KOPT-K1 (cell line): ENCODE data around the gene POU2F1.

Experiments
- H3K27ac ChIP-seq: fragments of 200-600 bp; sonication (generic); 2 replicates; pipeline ENCODE4 v1.5.1; 2016; ENCODE audit warnings: antibody characterized with exemption, mild to moderate bottlenecking, low read depth, low read length; ENCODE audit not compliant: poor library complexity, severe bottlenecking
- H3K36me3 ChIP-seq: fragments of 200-600 bp; sonication (generic); 2 replicates; pipeline ENCODE4 v1.5.1; 2017; ENCODE audit warnings: antibody characterized with exemption, mild to moderate bottlenecking, low read length, moderate library complexity; ENCODE audit not compliant: insufficient read depth
- H3K9me3 ChIP-seq: fragments of 200-600 bp; sonication (generic); 2 replicates; pipeline ENCODE4 v1.5.1; 2017; ENCODE audit warnings: antibody characterized with exemption, low read length, mild to moderate bottlenecking; ENCODE audit not compliant: insufficient read depth, poor library complexity, severe bottlenecking

Gene POU2F1

DNA sequence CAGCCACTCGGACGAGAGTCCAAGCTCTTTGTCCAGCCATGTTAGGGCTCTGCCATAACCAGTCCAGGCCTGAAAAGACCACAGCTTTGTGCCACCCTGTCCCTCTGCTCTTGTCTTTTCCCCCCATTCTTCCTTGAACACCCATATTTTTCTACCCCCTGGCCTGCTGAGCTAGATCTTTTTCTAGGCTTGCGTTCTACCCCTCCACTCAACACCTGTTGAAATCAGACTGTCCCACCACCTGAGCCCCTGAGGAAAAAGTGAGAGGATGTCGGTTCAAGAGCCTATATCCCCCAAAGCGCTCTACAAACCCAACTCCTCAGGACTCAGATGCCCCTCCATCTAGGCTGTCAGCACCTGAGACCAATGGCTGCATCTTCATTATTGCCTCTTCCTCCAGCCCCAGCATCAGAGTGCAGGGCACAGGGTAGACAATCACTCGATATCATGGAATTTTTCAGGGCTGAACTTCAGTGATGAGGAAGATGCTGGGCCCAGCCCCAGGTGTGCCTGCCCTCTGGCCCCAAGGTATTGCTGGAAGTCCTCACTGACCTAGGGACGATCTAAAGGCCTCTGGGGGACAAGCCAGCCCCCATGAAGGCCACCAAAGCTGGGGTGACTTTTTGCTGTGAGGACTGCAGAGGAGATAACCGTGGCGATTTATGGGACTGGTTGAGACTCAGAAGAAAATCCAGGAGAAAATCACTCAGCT is 222.3 kb downstream of the POU2F1 start:
- Histone ChIP-seq H3K9me3 (no peaks in the 10 kb centered on the region), H3K27ac (no peak overlapping the region), H3K36me3 (peaks cover 93% of the 10 kb centered on the region)

DNA sequence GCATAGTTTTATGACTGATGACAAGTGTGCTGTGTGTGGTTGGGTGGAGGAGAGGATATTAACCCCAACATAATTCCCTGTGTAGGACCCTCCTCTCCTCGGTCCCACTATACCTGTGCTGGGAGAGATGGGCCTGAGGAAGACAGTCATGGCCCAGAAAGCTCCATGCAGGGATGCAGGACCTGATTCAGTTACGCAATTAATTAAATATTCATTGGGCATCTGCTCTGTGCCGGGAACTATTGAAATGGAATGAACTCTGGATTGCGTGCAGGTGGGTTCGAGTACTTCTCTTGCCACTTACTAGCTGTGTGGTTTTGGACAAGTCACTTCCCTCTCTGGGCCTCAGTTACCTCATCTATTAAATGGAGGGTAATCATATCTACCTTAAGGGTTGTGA is 223.1 kb downstream of the POU2F1 start:
- H3K9me3 ChIP-seq = no peaks in the 10 kb centered on the region
- no peak overlapping the region for H3K27ac ChIP-seq
- H3K36me3 ChIP-seq = peaks cover 85% of the 10 kb centered on the region

DNA sequence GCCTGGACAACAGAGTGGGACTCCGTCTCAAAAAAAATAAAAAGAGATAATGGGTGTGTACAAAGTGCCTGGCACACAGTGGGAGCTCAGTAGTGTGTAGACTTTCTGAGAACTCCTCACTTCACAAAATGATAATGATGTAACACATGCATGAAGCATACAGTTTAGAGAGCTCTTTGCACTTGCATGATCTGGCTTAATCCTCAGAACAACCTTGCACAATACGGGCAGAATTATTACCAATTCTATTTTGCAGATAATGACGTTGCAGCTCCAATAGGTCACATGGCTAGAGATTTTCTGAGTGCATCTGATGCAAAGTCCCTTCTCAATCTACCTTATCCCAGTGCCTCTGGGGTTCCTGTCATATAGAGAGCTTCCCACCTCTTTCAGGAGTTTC is 226.3 kb downstream of the POU2F1 start:
- Histone ChIP-seq H3K27ac (no peak overlapping the region), H3K9me3 (no peaks in the 10 kb centered on the region)

DNA sequence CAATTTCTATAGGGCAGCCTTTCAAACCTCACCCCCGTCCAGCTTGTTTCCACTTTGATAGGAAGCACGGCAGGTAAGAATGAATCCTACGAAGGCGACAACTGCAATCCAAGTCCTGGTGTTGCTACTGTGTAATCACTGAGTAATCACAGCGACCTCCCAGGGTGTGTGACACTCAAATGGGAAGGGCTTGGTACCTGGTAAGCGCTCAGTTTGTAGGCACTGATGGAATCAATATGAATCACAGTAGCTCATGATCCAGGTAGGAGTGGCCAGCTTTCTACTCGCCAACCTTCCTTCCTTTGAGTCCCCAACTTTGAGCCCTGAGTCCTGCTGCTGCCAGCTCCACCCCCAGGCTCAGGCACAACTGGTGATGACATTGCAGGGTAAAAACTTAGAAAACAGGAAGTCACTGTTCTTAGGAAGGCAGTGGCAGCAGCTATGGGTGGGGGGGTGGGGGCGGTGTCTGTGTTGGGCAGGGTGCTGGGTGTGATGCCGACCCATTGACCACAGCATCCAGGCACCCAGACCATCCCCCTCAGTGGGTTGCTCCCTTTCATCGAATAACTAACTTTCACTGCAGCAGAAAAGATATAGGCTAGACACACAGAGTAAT is 226.9 kb downstream of the POU2F1 start:
- Histone ChIP-seq H3K9me3 (no peaks in the 10 kb centered on the region), H3K27ac (peak overlapping the region; percentile 46), H3K36me3 (peaks cover 65% of the 10 kb centered on the region)

More for the DNA sequence above, 226.3 kb downstream of the POU2F1 start:
- peaks cover 64% of the 10 kb centered on the region for H3K36me3 ChIP-seq

DNA sequence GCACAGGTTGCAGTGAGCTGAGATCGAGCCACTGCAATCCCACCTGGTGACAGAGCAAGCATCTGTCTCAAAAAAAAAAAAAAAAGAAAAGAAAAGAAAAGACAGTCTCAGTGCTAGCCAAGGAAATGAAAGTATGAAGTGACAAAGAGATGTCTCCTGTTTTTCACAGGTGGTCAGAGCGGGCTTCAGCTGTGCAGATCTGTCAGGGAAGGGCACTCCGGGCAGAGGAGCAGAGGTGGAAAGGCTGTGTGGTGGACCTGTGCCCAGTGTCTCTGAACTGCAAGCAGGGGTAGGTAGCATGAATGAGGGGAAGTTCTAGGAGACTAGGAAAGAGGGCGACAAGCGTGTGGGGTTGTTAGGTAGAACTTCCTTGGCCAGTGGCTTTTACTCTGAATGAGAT is 230.2 kb downstream of the POU2F1 start:
- H3K36me3 ChIP-seq = peaks cover 47% of the 10 kb centered on the region
- peak overlapping the region; percentile 57 for H3K27ac ChIP-seq
- H3K9me3 ChIP-seq = no peaks in the 10 kb centered on the region

DNA sequence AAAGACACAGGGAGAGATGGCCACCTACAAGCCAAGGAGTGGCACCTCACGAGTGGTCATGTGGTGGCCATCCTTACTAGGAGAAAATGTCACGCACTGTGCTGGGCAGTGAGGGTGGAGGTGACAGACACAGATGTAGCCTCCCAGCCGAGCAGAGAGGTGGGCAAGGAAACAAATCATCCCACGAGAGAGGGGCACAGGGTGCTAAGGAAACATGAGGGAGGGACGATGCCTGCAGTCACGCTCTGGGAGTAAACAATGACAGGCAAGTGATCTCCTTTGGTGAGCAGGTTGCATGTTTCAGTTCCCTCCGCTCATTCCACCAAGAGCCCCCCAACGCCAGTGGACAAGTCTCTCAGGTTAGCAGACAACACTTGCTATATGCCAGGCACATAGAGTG is 231.8 kb downstream of the POU2F1 start:
- H3K9me3 ChIP-seq = no peaks in the 10 kb centered on the region
- H3K36me3 ChIP-seq = peaks cover 39% of the 10 kb centered on the region
- no peak overlapping the region for H3K27ac ChIP-seq

DNA sequence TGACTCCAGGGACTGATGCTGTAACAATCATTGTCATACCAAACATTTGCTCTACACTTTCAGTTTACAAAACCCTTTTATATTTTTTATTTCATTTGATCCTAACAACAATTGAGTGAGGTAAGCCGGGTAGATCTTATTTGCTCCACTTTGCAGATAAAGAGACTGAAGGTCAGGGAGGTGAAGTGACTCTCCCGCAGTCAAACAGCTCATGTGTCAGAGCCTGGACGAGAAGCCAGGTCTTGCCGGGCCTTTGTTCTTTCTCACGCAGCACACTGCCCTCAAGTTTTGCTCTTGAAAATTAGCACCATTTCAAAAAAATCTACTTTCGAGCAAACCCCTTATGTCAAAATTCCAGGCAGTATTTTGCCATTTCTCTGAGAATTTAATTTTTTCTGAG is 232.4 kb downstream of the POU2F1 start:
- Histone ChIP-seq H3K9me3 (no peaks in the 10 kb centered on the region), H3K27ac (peak overlapping the region; percentile 28), H3K36me3 (peaks cover 44% of the 10 kb centered on the region)

DNA sequence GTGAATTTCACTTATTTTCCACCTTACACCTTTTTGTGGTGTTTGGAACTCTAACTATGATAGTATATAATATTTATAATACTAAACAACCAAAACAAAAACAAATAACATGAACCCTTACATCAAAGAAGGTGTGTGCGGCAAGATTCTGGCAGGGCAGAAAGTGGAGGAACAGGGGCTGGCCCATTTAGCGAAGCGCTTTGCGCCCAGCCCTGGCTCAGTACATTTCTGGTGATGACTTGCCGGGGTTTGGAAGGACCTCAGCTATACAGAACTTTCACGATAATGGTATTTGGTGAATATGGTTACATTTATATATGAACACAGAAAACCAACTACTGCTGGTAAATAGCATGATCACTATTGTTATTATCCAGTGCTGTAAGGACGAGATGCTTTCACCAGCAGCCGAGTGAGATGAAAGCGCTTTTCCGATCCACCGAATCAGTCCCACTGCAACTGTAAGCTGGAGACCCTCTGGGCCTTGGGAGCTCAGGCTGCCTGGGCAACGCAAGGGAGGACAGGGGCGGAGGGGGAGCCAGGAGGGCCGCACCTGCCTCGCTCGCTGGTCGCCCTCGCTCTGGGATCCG is 233.7 kb downstream of the POU2F1 start:
- no peaks in the 10 kb centered on the region for H3K9me3 ChIP-seq
- H3K27ac ChIP-seq = peak overlapping the region; percentile 84

DNA sequence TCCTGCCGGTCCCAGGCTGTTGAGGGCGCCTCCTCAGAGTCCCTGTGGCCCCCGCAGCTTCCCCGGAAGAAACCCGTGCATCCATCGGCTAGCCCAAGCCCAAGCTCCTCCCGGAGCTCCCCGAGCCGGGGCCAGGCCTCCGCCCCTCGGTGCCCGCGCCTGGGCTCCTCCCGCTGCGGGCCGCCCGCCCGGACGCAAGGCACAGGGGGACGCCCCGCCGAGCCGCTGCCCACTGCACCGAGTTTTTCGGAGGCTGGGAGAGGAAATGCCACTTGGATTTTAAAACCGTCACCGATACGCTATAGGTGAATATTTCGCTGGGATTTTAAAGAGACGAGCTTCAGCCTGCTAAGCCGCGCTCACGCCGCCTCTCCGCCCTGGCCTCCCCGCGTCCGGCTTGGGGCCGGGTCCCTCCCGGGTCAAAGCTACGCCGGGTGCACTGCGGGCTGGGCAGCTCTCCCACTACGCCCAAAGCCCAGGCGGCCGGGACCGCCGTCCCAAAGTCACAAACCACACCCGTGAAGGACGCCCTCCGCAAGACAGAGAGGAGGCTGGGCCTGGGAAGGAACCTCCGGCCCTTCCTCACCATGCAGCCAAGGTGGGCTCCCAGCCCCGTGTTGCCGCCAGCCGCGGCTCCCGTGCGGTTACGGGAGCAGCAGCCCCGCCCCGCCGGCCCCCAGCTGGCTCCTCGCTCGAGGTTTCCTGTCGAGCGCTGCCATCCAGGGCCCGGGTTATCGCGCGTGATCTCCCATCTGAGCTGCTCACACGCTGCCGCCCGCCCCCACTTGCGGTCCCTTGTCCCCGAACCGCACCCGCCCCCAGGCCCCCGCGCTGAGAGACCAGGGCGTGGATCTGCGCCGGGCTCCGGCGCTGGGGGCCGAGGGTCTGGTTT is 234.5 kb downstream of the POU2F1 start:
- H3K9me3 ChIP-seq = no peaks in the 10 kb centered on the region
- peaks cover 60% of the 10 kb centered on the region for H3K36me3 ChIP-seq
- H3K27ac ChIP-seq = peak overlapping the region; percentile 84

More for the DNA sequence above, 233.7 kb downstream of the POU2F1 start:
- peaks cover 56% of the 10 kb centered on the region for H3K36me3 ChIP-seq

DNA sequence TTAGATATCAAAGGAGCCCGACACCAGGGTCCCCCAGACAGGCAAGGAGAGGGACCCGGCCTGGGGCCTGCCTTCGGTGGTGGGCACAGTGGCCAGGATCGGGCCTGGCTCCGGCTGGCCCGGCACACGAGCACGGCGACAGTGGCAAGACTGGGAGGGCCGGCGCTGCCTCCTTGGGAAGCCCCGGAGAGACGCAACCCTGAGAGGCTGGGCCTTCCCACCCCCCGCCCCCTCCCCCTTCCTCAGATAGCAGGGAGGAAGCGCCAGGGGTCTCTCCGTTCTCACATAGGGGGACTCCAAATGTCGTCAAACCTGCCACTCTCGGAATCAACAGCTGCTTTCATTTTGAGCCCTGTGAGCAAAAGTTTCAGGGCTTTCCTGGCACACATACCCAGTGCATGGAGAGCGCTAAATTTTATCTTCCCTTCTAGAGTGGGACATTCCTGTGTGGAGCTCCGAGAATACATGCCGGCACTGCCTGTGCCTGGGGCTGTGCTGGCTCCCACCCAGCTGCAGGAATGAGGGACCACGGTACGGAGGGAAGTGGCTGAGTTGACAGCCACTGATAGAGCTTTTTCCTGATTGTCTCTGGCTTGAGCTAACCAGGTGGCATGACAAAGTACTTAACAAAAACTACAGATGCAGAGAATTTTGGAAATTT is 235.2 kb downstream of the POU2F1 start:
- peak overlapping the region; percentile 84 for H3K27ac ChIP-seq
- H3K9me3 ChIP-seq = no peaks in the 10 kb centered on the region
- H3K36me3 ChIP-seq = peaks cover 64% of the 10 kb centered on the region

DNA sequence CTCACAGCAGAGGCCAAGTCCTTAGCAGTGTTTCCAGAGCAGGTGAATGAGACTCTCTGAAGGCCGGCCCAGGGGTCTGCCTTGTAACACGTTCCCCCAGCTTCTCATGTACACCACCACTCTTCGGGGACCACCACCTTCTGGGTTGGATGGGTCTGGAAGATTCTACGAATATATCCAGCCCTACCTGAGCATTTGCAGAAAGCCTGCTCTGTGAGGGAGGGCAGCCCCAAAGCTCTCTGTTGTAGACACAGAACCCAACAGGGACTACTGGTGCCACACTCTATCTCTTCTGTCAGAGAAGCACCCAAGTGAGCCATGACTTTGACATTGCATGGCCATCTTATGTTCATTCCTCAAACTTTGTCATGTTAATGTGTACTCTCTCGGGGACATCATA is 235.8 kb downstream of the POU2F1 start:
- peak overlapping the region; percentile 84 for H3K27ac ChIP-seq
- H3K36me3 ChIP-seq = peaks cover 71% of the 10 kb centered on the region

DNA sequence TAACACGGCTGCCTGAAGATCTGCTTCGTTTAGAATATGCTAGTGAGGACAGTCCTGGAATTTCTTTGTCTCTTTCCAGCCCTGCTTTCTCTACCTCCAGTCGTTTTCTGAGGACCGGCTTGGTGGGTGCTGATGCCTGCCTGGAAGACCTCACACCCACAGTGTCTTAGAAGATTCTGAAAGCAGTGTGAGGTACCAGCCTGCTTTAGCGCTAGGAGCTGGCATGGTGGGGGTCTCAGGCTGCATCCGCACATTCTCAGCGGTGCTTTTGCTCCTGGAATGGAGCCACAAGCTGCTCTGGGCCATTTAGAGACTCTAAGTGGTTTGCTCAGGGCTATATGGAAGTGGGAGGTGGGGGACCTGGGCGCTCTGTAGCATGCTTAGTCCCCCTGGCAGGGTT is 236.2 kb downstream of the POU2F1 start:
- Histone ChIP-seq H3K36me3 (peaks cover 71% of the 10 kb centered on the region), H3K9me3 (no peaks in the 10 kb centered on the region), H3K27ac (peak overlapping the region; percentile 84)

More for the DNA sequence above, 235.8 kb downstream of the POU2F1 start:
- no peaks in the 10 kb centered on the region for H3K9me3 ChIP-seq

DNA sequence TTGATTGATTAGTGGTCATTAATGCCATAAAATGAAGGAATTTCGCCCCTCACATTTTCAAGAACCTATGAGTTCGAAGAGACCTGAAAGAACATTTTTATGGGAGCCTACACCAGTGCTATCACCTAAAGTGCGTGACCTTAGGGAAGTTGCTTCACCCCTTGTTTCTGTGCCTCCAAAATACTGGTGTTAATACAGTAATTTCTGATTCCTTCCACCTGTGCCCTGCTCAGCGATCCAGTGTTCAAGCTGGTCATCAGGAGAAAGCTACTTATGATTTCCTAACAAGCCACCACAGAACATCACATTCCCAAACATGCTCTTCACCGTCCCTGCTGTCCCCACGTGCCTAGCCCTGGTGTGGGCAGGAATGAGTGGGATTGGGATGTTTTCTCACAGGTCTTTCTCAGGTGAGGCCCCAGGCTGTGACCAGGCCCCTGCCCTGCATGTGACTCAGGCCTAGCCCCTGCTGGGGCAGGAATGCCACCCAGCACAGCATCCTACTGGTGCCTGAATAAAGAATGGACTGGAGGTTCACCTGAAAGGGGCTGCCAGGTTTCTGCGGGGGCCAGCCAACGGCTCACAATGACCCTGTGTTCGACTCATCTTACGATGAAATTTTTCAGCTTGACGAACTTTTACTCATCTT is 237.4 kb downstream of the POU2F1 start:
- H3K27ac ChIP-seq = peak overlapping the region; percentile 84
- no peaks in the 10 kb centered on the region for H3K9me3 ChIP-seq
- peaks cover 74% of the 10 kb centered on the region for H3K36me3 ChIP-seq

DNA sequence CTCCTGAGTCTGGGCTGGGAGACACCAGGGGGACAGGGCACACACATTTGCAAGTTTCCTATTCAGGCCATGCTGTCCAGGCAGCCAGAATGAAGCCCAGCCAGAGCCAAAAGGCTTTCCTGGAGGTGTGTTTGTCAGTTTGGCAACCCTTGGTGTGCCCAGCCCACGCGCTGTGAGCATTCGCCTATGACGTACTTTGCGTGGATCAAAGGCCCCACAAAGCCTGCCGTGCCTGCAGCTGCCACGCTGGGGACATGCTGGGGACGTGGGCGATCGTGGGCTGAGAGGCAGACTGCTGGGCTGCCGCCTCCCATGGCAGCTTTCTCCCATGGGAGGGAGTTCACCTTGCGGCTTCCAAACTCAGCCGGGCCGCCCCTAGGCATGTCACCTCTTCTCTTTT is 240.2 kb downstream of the POU2F1 start:
- peaks cover 90% of the 10 kb centered on the region for H3K36me3 ChIP-seq
- H3K27ac ChIP-seq = no peak overlapping the region
- no peaks in the 10 kb centered on the region for H3K9me3 ChIP-seq
